Stimulated activated CD4-positive, alpha-beta T cell treated with anti-CD3 and anti-CD28 coated beads, TNF-alpha, amount 100 ng/mL, for 4 hours (primary cell): ENCODE results near the gene RASD2.
A peak's percentile ranks its signal among the peaks of the same experiment; 100 is the strongest.

Source experiments
- DNase-seq, 3 experiments: peaks; one replicate each; pipeline ENCODE4 v3.0.0-alpha.2; 2020; ENCODE audit warnings: low read depth in 3 of 3

Gene RASD2

GRCh38 chr22:35582218-35582860 is 41.7 kb downstream of the RASD2 start:
- no peak for DNase-seq

GRCh38 chr22:35582861-35583670 is 42.4 kb downstream of the RASD2 start:
- peak; percentile 12 to 31 (median 27) for DNase-seq

- no peak for DNase-seq
These were observed 46.1 kb downstream of the RASD2 start for GRCh38 chr22:35586771-35587170.

- no peak for DNase-seq
These were observed 46.8 kb downstream of the RASD2 start for GRCh38 chr22:35587447-35587870.

GRCh38 chr22:35587896-35588295 is 47.3 kb downstream of the RASD2 start:
- no peak for DNase-seq

GRCh38 chr22:35589071-35589755 is 48.6 kb downstream of the RASD2 start:
- no peak for DNase-seq

GRCh38 chr22:35589756-35590093 is 49.1 kb downstream of the RASD2 start:
- DNase-seq, result no peak

- DNase-seq, result no peak
These were observed 50.1 kb downstream of the RASD2 start for GRCh38 chr22:35590634-35591295.

GRCh38 chr22:35591714-35592417 is 51.2 kb downstream of the RASD2 start:
- no peak for DNase-seq

GRCh38 chr22:35592418-35592967 is 51.9 kb downstream of the RASD2 start:
- DNase-seq, result no peak

GRCh38 chr22:35593071-35593890 is 52.6 kb downstream of the RASD2 start:
- DNase-seq, result no peak

GRCh38 chr22:35593891-35594470 is 53.4 kb downstream of the RASD2 start:
- no peak for DNase-seq

- DNase-seq, result no peak
These were observed 54.1 kb downstream of the RASD2 start for GRCh38 chr22:35594686-35595085.

GRCh38 chr22:35596821-35597220 is 56.2 kb downstream of the RASD2 start:
- no peak for DNase-seq

- no peak for DNase-seq
These were observed 57.2 kb downstream of the RASD2 start for GRCh38 chr22:35597692-35598395.

- no peak for DNase-seq
These were observed 57.7 kb downstream of the RASD2 start for GRCh38 chr22:35598396-35598710.

- no peak for DNase-seq
These were observed 58.7 kb downstream of the RASD2 start for GRCh38 chr22:35599364-35599763.

GRCh38 chr22:35600476-35600875 is 59.8 kb downstream of the RASD2 start:
- DNase-seq, result no peak

- no peak for DNase-seq
These were observed 60.5 kb downstream of the RASD2 start for GRCh38 chr22:35601013-35601580.
